ENCODE results near the gene ADRB1. TPM values are rescaled to one million over a fixed set of nuclear protein-coding genes. Genes with fewer than 3 reads are reported as not detected.

ADRB1 gene
- total RNA-seq, 2 donors from 2014 or later: 1.3 to 1.6 TPM

GRCh38 chr10:114031073-114031972 is 12.3 kb upstream of the ADRB1 start:
- H3K4me3 Mint-ChIP-seq: peak overlapping the region; percentile 8
- no peaks in the 10 kb centered on the region for H3K9me3 Mint-ChIP-seq
- peaks cover 7 to 19% of the 10 kb centered on the region in 2 donors for H3K4me1 Mint-ChIP-seq (ENCODE audit: low read depth in 2 of 2)
- ATAC-seq (no peak), DNase-seq (ENCODE audit: low spot score) (no peak)
- H3K36me3 Mint-ChIP-seq: no peaks in the 10 kb centered on the region
- H3K27ac Mint-ChIP-seq: peak overlapping the region in 1 of 2 donors; percentile 50
- H3K27me3 Mint-ChIP-seq: peaks cover 5 to 9% of the 10 kb centered on the region in 2 donors

GRCh38 chr10:114033566-114033965 is 10.1 kb upstream of the ADRB1 start:
- Mint-ChIP-seq H3K36me3 (no peaks in the 10 kb centered on the region), H3K27me3 (peaks cover 9 to 20% of the 10 kb centered on the region in 2 donors), H3K9me3 (no peaks in the 10 kb centered on the region)

GRCh38 chr10:114034923-114035645 is 8.6 kb upstream of the ADRB1 start:
- H3K4me1 Mint-ChIP-seq (ENCODE audit: low read depth in 2 of 2): peaks cover 0 to 11% of the 10 kb centered on the region in 2 donors
- peaks cover 14 to 34% of the 10 kb centered on the region in 2 donors for H3K27me3 Mint-ChIP-seq
- DNase-seq (ENCODE audit: low spot score) (no peak), ATAC-seq (no peak)
- no peaks in the 10 kb centered on the region for H3K36me3 Mint-ChIP-seq
- H3K4me3 Mint-ChIP-seq: no peak overlapping the region
- no peak overlapping the region for H3K27ac Mint-ChIP-seq
- H3K9me3 Mint-ChIP-seq: no peaks in the 10 kb centered on the region

More at GRCh38 chr10:114033566-114033965, 10.1 kb upstream of the ADRB1 start:
- no peak for DNase-seq (ENCODE audit: low spot score)
- no peak overlapping the region for H3K27ac Mint-ChIP-seq
- H3K4me3 Mint-ChIP-seq: no peak overlapping the region
- peaks cover 7 to 12% of the 10 kb centered on the region in 2 donors for H3K4me1 Mint-ChIP-seq (ENCODE audit: low read depth in 2 of 2)
- ATAC-seq: no peak

- H3K36me3 Mint-ChIP-seq: no peaks in the 10 kb centered on the region
- H3K9me3 Mint-ChIP-seq: no peaks in the 10 kb centered on the region
- no peak overlapping the region for H3K27ac Mint-ChIP-seq
- DNase-seq (ENCODE audit: low spot score): no peak
- H3K27me3 Mint-ChIP-seq: peaks cover 18 to 39% of the 10 kb centered on the region in 2 donors
- no peak overlapping the region for H3K4me3 Mint-ChIP-seq
- H3K4me1 Mint-ChIP-seq (ENCODE audit: low read depth in 2 of 2): peaks cover 0 to 9% of the 10 kb centered on the region in 2 donors
- ATAC-seq: no peak
Measured at GRCh38 chr10:114035791-114036190, 7.9 kb upstream of the ADRB1 start.

- no peak for DNase-seq (ENCODE audit: low spot score)
- no peak overlapping the region for H3K27ac Mint-ChIP-seq
Measured at GRCh38 chr10:114038819-114039218, 4.8 kb upstream of the ADRB1 start.

GRCh38 chr10:114041166-114041565 is 2.5 kb upstream of the ADRB1 start:
- Mint-ChIP-seq H3K36me3 (no peaks in the 10 kb centered on the region), H3K4me1 (ENCODE audit: low read depth in 2 of 2) (peaks cover 12 to 23% of the 10 kb centered on the region in 2 donors), H3K27ac (no peak overlapping the region), H3K9me3 (no peaks in the 10 kb centered on the region), H3K27me3 (peaks cover 38 to 50% of the 10 kb centered on the region in 2 donors), H3K4me3 (no peak overlapping the region)
- DNase-seq (ENCODE audit: low spot score): no peak
- no peak for ATAC-seq

More at GRCh38 chr10:114038819-114039218, 4.8 kb upstream of the ADRB1 start:
- no peak for ATAC-seq
- Mint-ChIP-seq H3K27me3 (peaks cover 26 to 37% of the 10 kb centered on the region in 2 donors), H3K4me3 (no peak overlapping the region), H3K9me3 (no peaks in the 10 kb centered on the region), H3K4me1 (ENCODE audit: low read depth in 2 of 2) (peaks cover 7 to 11% of the 10 kb centered on the region in 2 donors), H3K36me3 (no peaks in the 10 kb centered on the region)

- peak overlapping the region; percentile 79 for H3K4me3 Mint-ChIP-seq
- H3K27ac Mint-ChIP-seq: peak overlapping the region in 1 of 2 donors; percentile 39
- H3K36me3 Mint-ChIP-seq: no peaks in the 10 kb centered on the region
- DNase-seq (ENCODE audit: low spot score): no peak
- H3K4me1 Mint-ChIP-seq (ENCODE audit: low read depth in 2 of 2): peaks cover 14 to 23% of the 10 kb centered on the region in 2 donors
- ATAC-seq: peak; percentile 31 to 46
- no peaks in the 10 kb centered on the region for H3K9me3 Mint-ChIP-seq
- peaks cover 39 to 59% of the 10 kb centered on the region in 2 donors for H3K27me3 Mint-ChIP-seq
Measured at GRCh38 chr10:114042895-114043531, 653 bp upstream of the ADRB1 start.

- Mint-ChIP-seq H3K27me3 (peaks cover 38 to 57% of the 10 kb centered on the region in 2 donors), H3K4me3 (peak overlapping the region; percentile 85), H3K4me1 (ENCODE audit: low read depth in 2 of 2) (peaks cover 17 to 24% of the 10 kb centered on the region in 2 donors), H3K27ac (peak overlapping the region in 1 of 2 donors; percentile 39), H3K36me3 (no peaks in the 10 kb centered on the region), H3K9me3 (no peaks in the 10 kb centered on the region)
- DNase-seq (ENCODE audit: low spot score): no peak
- peak; percentile 37 to 43 for ATAC-seq
Measured at GRCh38 chr10:114044247-114045135, 825 bp downstream of the ADRB1 start.

- H3K4me3 Mint-ChIP-seq: peak overlapping the region; percentile 85
- H3K27me3 Mint-ChIP-seq: peaks cover 34 to 52% of the 10 kb centered on the region in 2 donors
- ATAC-seq: peak; percentile 66 to 79
- H3K27ac Mint-ChIP-seq: peak overlapping the region; percentile 39 to 48
- H3K9me3 Mint-ChIP-seq: no peaks in the 10 kb centered on the region
- H3K36me3 Mint-ChIP-seq: no peaks in the 10 kb centered on the region
- DNase-seq (ENCODE audit: low spot score): no peak
- peaks cover 17 to 25% of the 10 kb centered on the region in 2 donors for H3K4me1 Mint-ChIP-seq (ENCODE audit: low read depth in 2 of 2)
Measured at GRCh38 chr10:114045136-114046086, 1.7 kb downstream of the ADRB1 start.

GRCh38 chr10:114046087-114046458 is 2.4 kb downstream of the ADRB1 start:
- ATAC-seq: no peak
- Mint-ChIP-seq H3K27me3 (peaks cover 37 to 56% of the 10 kb centered on the region in 2 donors), H3K4me1 (ENCODE audit: low read depth in 2 of 2) (peaks cover 17 to 25% of the 10 kb centered on the region in 2 donors), H3K36me3 (no peaks in the 10 kb centered on the region), H3K9me3 (no peaks in the 10 kb centered on the region), H3K27ac (peak overlapping the region; percentile 39 to 48), H3K4me3 (peak overlapping the region; percentile 85)
- DNase-seq (ENCODE audit: low spot score): no peak

- ATAC-seq (no peak), DNase-seq (ENCODE audit: low spot score) (no peak)
- Mint-ChIP-seq H3K36me3 (no peaks in the 10 kb centered on the region), H3K27me3 (peaks cover 34 to 57% of the 10 kb centered on the region in 2 donors), H3K4me1 (ENCODE audit: low read depth in 2 of 2) (peaks cover 11 to 19% of the 10 kb centered on the region in 2 donors), H3K9me3 (no peaks in the 10 kb centered on the region), H3K27ac (no peak overlapping the region), H3K4me3 (no peak overlapping the region)
Measured at GRCh38 chr10:114048472-114048871, 4.8 kb downstream of the ADRB1 start.

GRCh38 chr10:114051714-114052113 is 8.0 kb downstream of the ADRB1 start:
- ATAC-seq (no peak), DNase-seq (ENCODE audit: low spot score) (no peak)
- Mint-ChIP-seq H3K9me3 (no peaks in the 10 kb centered on the region), H3K27ac (no peak overlapping the region), H3K4me1 (ENCODE audit: low read depth in 2 of 2) (peaks cover 3 to 7% of the 10 kb centered on the region in 2 donors), H3K27me3 (peaks cover 26 to 51% of the 10 kb centered on the region in 2 donors), H3K4me3 (no peak overlapping the region), H3K36me3 (no peaks in the 10 kb centered on the region)

All from natural killer cell treated with Interleukin-12 subunit alpha and Interleukin-12 subunit beta and Interleukin-15 and Interleukin-18, amount 100 ng/mL, for 72 hours (primary cell).